Measurements from ENCODE around the gene PRKAR1B.
A peak's percentile ranks its signal among the peaks of the same experiment; 100 is the strongest.

PRKAR1B gene

GRCh38 chr7:716636-717035 lies 10.4 kb downstream of the PRKAR1B start:
- DNase-seq = no peak

GRCh38 chr7:716222-716621 lies 10.9 kb downstream of the PRKAR1B start:
- DNase-seq = peak; percentile 81

- no peak for DNase-seq
Measured at GRCh38 chr7:714251-714671, 12.8 kb downstream of the PRKAR1B start.

- DNase-seq = no peak
Measured at GRCh38 chr7:713488-714230, 13.4 kb downstream of the PRKAR1B start.

- no peak for DNase-seq
Measured at GRCh38 chr7:713139-713457, 14.0 kb downstream of the PRKAR1B start.

- no peak for DNase-seq
Measured at GRCh38 chr7:712381-713138, 14.5 kb downstream of the PRKAR1B start.

GRCh38 chr7:711922-712380 lies 15.1 kb downstream of the PRKAR1B start:
- no peak for DNase-seq

GRCh38 chr7:711093-711921 lies 15.8 kb downstream of the PRKAR1B start:
- no peak for DNase-seq

GRCh38 chr7:710161-710560 lies 16.9 kb downstream of the PRKAR1B start:
- DNase-seq = no peak

GRCh38 chr7:707296-708000 lies 19.6 kb downstream of the PRKAR1B start:
- no peak for DNase-seq

- DNase-seq = no peak
Measured at GRCh38 chr7:706721-707120, 20.4 kb downstream of the PRKAR1B start.

GRCh38 chr7:703049-703448 lies 24.0 kb downstream of the PRKAR1B start:
- DNase-seq = no peak

GRCh38 chr7:701086-701671 lies 25.9 kb downstream of the PRKAR1B start:
- DNase-seq = no peak

GRCh38 chr7:699476-700170 lies 27.5 kb downstream of the PRKAR1B start:
- no peak for DNase-seq

GRCh38 chr7:698515-699475 lies 28.3 kb downstream of the PRKAR1B start:
- DNase-seq = no peak

- no peak for DNase-seq
Measured at GRCh38 chr7:696812-697551, 30.1 kb downstream of the PRKAR1B start.

GRCh38 chr7:696426-696811 lies 30.7 kb downstream of the PRKAR1B start:
- DNase-seq = no peak

GRCh38 chr7:693280-693679 lies 33.8 kb downstream of the PRKAR1B start:
- DNase-seq = no peak

- DNase-seq = no peak
Measured at GRCh38 chr7:691361-692045, 35.6 kb downstream of the PRKAR1B start.
